K562 (cell line): Measurements from ENCODE around the gene IQCC. TPM values are rescaled to one million over a fixed set of nuclear protein-coding genes. Genes with fewer than 3 reads are reported as not detected.
A peak's percentile ranks its signal among the peaks of the same experiment; 100 is the strongest.

Experiments used
- ATAC-seq: fragments of 200-7000 bp; cut with Tn5 transposase; 3 replicates; pipeline ENCODE4 v1.9.1; 2020; ENCODE audit warnings: moderate library complexity
- BruUV-seq: library from RNA; stranded (reverse); fragments of 400-500 nt; replicated peaks from 2 replicates; lab custom pipeline; 2021; lab: Mats Ljungman, UMichigan
- CTCF ChIA-PET: fragments of 300-600 bp; formaldehyde crosslinking; extraction: SDS; loops from one replicate; lab custom pipeline; 2021; ENCODE audit warnings: low intra/inter-chr PET ratio; lab: Yijun Ruan, JAX
- POLR2A ChIA-PET: fragments of 300-600, 350-650 bp; sonication (Branson Sonifier 250); formaldehyde crosslinking; extraction: SDS; loops from one replicate; lab custom pipeline; 2021; ENCODE audit warnings: antibody characterized with exemption, inconsistent platforms; lab: Yijun Ruan, JAX
- DNase-seq, 4 experiments: peaks; one replicate each; pipeline versions ENCODE4 v3.0.0 to v3.0.0-alpha.2; 2011 to 2018; ENCODE audit warnings: low spot score in 3 of 4, mixed read lengths in 3 of 4; ENCODE audit errors: extremely low read depth in 1 of 4
- FAIRE-seq: peaks from 2 replicates; lab custom pipeline; 2011; peaks lifted over from hg19 to GRCh38; lab: Jason Lieb, UNC
- H2AFZ ChIP-seq: 2 replicates; pipeline ENCODE4 v1.6.0; 2011; ENCODE audit warnings: low read depth, low read length, control low read depth, inconsistent platforms
- H3K27ac ChIP-seq: fragments of 200-600 bp; 3 replicates; pipeline ENCODE4 v1.8.0; 2011; ENCODE audit warnings: low read depth, mild to moderate bottlenecking, control low read depth, inconsistent platforms, low read length, moderate library complexity, mixed read lengths; ENCODE audit errors: extremely low read depth
- H3K27me3 ChIP-seq, 2 experiments: fragments of 300-600 bp in 1 of 2; 2 replicates in 1 of 2; 3 replicates in 1 of 2; pipeline versions ENCODE4 v1.6.0 to v1.8.0; 2011; ENCODE audit warnings: inconsistent platforms in 2 of 2, low read length in 2 of 2, mild to moderate bottlenecking in 1 of 2, mixed read lengths in 1 of 2, moderate library complexity in 1 of 2; ENCODE audit not compliant: control insufficient read depth in 2 of 2, insufficient read depth in 2 of 2
- H3K36me3 ChIP-seq: fragments of 300-600 bp; 3 replicates; pipeline ENCODE4 v1.8.0; 2011; ENCODE audit warnings: mild to moderate bottlenecking, low read length, inconsistent platforms; ENCODE audit not compliant: control insufficient read depth, insufficient read depth
- H3K4me1 ChIP-seq, 2 experiments: fragments of 200-600 bp in 1 of 2; replicated peaks in 1 of 2; 2 replicates in 1 of 2; 3 replicates in 1 of 2; pipeline versions ENCODE4 v1.5.1 to v1.8.0; 2011; ENCODE audit warnings: inconsistent platforms in 2 of 2, low read length in 2 of 2, mild to moderate bottlenecking in 1 of 2, mixed read lengths in 1 of 2, moderate library complexity in 1 of 2; ENCODE audit not compliant: control insufficient read depth in 2 of 2, insufficient read depth in 2 of 2
- H3K4me2 ChIP-seq: 2 replicates; pipeline ENCODE4 v1.6.1; 2011; ENCODE audit warnings: low read length, control low read depth, inconsistent platforms, mixed read lengths; ENCODE audit not compliant: insufficient read depth
- H3K4me3 ChIP-seq: fragments of 200-600 bp; sonication (generic), shearing (Covaris generic); 2 replicates; pipeline ENCODE4 v1.5.1; 2016; ENCODE audit warnings: control low read depth, inconsistent platforms
- H3K79me2 ChIP-seq: fragments of 200-600 bp; 3 replicates; pipeline ENCODE4 v1.8.0; 2011; ENCODE audit warnings: low read length, inconsistent platforms; ENCODE audit not compliant: control insufficient read depth, insufficient read depth
- H3K9ac ChIP-seq, 2 experiments: 2 replicates each; pipeline versions ENCODE4 v1.6.0 to v1.6.1; 2011; ENCODE audit warnings: low read depth in 2 of 2, low read length in 2 of 2, control low read depth in 1 of 2, inconsistent platforms in 1 of 2, mild to moderate bottlenecking in 1 of 2, mixed read lengths in 1 of 2; ENCODE audit not compliant: insufficient read depth in 1 of 2
- H3K9me1 ChIP-seq: one replicate; pipeline ENCODE4 v1.6.0; 2011; ENCODE audit warnings: inconsistent platforms, mild to moderate bottlenecking, low read length, moderate library complexity; ENCODE audit not compliant: control insufficient read depth, insufficient read depth
- H3K9me3 ChIP-seq: replicated peaks from 2 replicates; pipeline ENCODE4 v1.5.1; 2011; ENCODE audit warnings: low read depth, low read length, inconsistent platforms; ENCODE audit not compliant: control insufficient read depth, insufficient read depth
- H4K20me1 ChIP-seq: replicated peaks from 2 replicates; pipeline ENCODE4 v1.6.1; 2011; ENCODE audit warnings: low read length, inconsistent platforms, mixed read lengths; ENCODE audit not compliant: control insufficient read depth, insufficient read depth
- CEBPG ChIP-seq, 3 experiments: fragments of 200-800 bp in 1 of 3; sonication (Bioruptor generic) in 1 of 3; sonication (generic) in 1 of 3; formaldehyde crosslinking in 1 of 3; IDR thresholded peaks in 2 of 3; conservative IDR thresholded peaks in 1 of 3; 2 replicates each; pipeline versions ENCODE4 v1.6.1 to v1.8.0; 2016 to 2022; ENCODE audit warnings: missing compliant biosample characterization in 2 of 3, missing genetic modification characterization in 2 of 3, mild to moderate bottlenecking in 1 of 3, missing genetic modification reagents in 1 of 3
- EP400 ChIP-seq: fragments of 450-650 bp; IDR thresholded peaks from 2 replicates; pipeline ENCODE4 v1.6.1; 2017; ENCODE audit warnings: antibody characterized with exemption, mild to moderate bottlenecking, moderate library complexity
- ETV6 ChIP-seq, 3 experiments: fragments of 150-350 bp in 1 of 3; sonication (generic) in 1 of 3; formaldehyde crosslinking in 1 of 3; IDR thresholded peaks; 2 replicates each; pipeline versions ENCODE4 v1.6.1 to v1.8.0; 2014 to 2022; ENCODE audit warnings: borderline replicate concordance in 2 of 3, low read depth in 2 of 3, antibody characterized with exemption in 1 of 3, low read length in 1 of 3, mild to moderate bottlenecking in 1 of 3, missing genetic modification reagents in 1 of 3
- MYC ChIP-seq, 2 experiments: fragments of 250-450 bp in 1 of 2; sonication (Bioruptor Pico) in 1 of 2; IDR thresholded peaks; 2 replicates each; pipeline versions ENCODE4 v1.5.1 to v1.6.1; 2012 to 2021; ENCODE audit warnings: low read depth in 2 of 2, borderline replicate concordance in 1 of 2, improper control_type of control experiment in 1 of 2, low read length in 1 of 2, mild to moderate bottlenecking in 1 of 2, moderate library complexity in 1 of 2
- NR2C1 ChIP-seq, 2 experiments: fragments of 450-650 bp; IDR thresholded peaks; 2 replicates each; pipeline ENCODE4 v1.6.1; 2017; ENCODE audit warnings: mild to moderate bottlenecking in 2 of 2, antibody characterized with exemption in 1 of 2, inconsistent platforms in 1 of 2, missing compliant biosample characterization in 1 of 2, missing genetic modification characterization in 1 of 2
- SRSF9 ChIP-seq: fragments of 200-400 bp; formaldehyde crosslinking; IDR thresholded peaks from 2 replicates; pipeline ENCODE4 v1.6.1; 2017; ENCODE audit warnings: low read depth, low read length, borderline replicate concordance
- SUPT5H ChIP-seq: fragments of 450-650 bp; IDR thresholded peaks from 2 replicates; pipeline ENCODE4 v1.6.1; 2016
- TEAD1 ChIP-seq, 2 experiments: fragments of 450-650 bp in 1 of 2; sonication (generic) in 1 of 2; formaldehyde crosslinking; IDR thresholded peaks; 2 replicates each; pipeline versions ENCODE4 v1.4.0 to v1.8.0; 2020 to 2022; ENCODE audit warnings: mild to moderate bottlenecking in 2 of 2, missing genetic modification reagents in 1 of 2
- ZFP30 ChIP-seq: fragments of 250-450 bp; sonication (Bioruptor Pico); IDR thresholded peaks from 2 replicates; pipeline ENCODE4 v1.8.0; 2022; ENCODE audit warnings: moderate library complexity, mild to moderate bottlenecking, inconsistent platforms, borderline replicate concordance
- ZNF174 ChIP-seq: fragments of 250-450 bp; sonication (Bioruptor Pico); IDR thresholded peaks from 2 replicates; pipeline ENCODE4 v1.4.0; 2020; ENCODE audit warnings: mild to moderate bottlenecking
- WGBS: fragments of 100-300 bp; shearing (Covaris generic); methylation state at CpG from one replicate; pipeline ENCODE4 v1.1.6; 2016; ENCODE audit warnings: low coverage, mixed read lengths; ENCODE audit not compliant: insufficient coverage; ENCODE audit errors: missing lambda C conversion rate; 5-methylcytosine and 5-hydroxymethylcytosine counted together
- in situ Hi-C: fragments of 300-500 bp; cut with MboI; formaldehyde crosslinking; loops from 4 replicates; pipeline ENCODE4 v1.15.0; 2018; ENCODE audit warnings: inconsistent platforms, mixed read lengths
- intact Hi-C: fragments of 100-400 bp; cut with micrococcal nuclease; formaldehyde crosslinking; loops from 2 replicates; pipeline ENCODE4 v1.14.2; 2022
- polyA plus RNA-seq, 8 experiments: library from polyadenylated mRNA; depleted of rRNA in 4 of 8; stranded (reverse) in 5 of 8; unstranded in 3 of 8; fragments of >200 nt; fragmentation: Nextera tagmentation in 2 of 8; fragmentation: Illumina TruSeq in 1 of 8; extraction: Ambion mirVana in 2 of 8; extraction: Trizol in 1 of 8; gene quantifications; 2 replicates each; pipeline versions ENCODE4 v1.2.1 to v1.2.3, GENCODE V29; 2011 to 2014; ENCODE audit warnings: inconsistent platforms in 1 of 8, missing spikeins in 1 of 8
- total RNA-seq, 7 experiments: library from RNA; depleted of rRNA in 6 of 7; stranded (reverse); fragments of >200 nt in 6 of 7; fragmentation: Illumina TruSeq in 2 of 7; extraction: Trizol in 2 of 7; gene quantifications; 2 replicates each; pipeline versions ENCODE4 v1.2.1 to v1.2.3, GENCODE V29; 2011 to 2021; ENCODE audit warnings: low replicate concordance in 1 of 7
- TF ChIP-seq, protein P1 (sequence below): fragments of 450-650 bp; IDR thresholded peaks from 2 replicates; pipeline ENCODE4 v1.6.1; 2017; ENCODE audit warnings: antibody characterized with exemption, mild to moderate bottlenecking
- TF ChIP-seq, protein P2 (sequence below): fragments of 450-650 bp; formaldehyde crosslinking; IDR thresholded peaks from 2 replicates; pipeline ENCODE4 v1.4.0; 2022; ENCODE audit warnings: mild to moderate bottlenecking, moderate library complexity

IQCC gene
- total and polyA plus RNA-seq, 9 of the 15 experiments (the other 6 are each of a cell fraction or from before 2014, with no cell fraction given), result 8.1 to 16.5 (median 10.7) TPM

DNA sequence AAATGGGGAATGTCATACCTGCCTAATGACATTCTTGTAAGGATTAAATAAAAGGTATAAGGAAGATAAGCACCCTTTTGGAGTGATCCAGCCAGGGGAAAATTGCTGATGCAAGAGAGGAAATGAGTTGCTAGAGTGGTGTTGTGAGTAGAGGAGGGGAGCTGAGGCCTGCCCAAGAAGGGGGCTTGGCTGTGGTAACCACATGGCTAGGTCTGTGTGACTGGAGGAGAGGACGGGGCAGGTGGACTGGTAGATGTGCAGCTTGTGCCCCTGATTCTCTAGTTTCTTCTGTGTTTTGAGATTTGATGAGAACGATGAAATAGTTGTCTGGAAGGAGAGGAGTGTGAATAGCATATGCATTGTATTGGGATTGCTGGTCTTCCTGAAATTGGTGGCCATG, 19.4 kb upstream of the IQCC start:
- peaks cover 54% of the 10 kb centered on the region for H3K79me2 ChIP-seq
- no peaks in the 10 kb centered on the region; the same call in 1 of the 2 replicates for H4K20me1 ChIP-seq
- ATAC-seq (peak; percentile 47), FAIRE-seq (no peak), DNase-seq (no peak)
- ChIA-PET CTCF (no interaction called here), POLR2A (interaction anchor here (0.8 to 11.6 kb wide), 2 partner anchors 11 to 24 kb away, joined by 5 to 201 read pairs; partner anchors contain the start of gene CCDC28B)
- 97% methylated on average over 2 of the region's 2 CpGs for WGBS
- no peak overlapping the region for H3K4me3 ChIP-seq
- intact Hi-C loops (loop anchor here (10.0 kb wide), 1 partner anchor 171 kb away; the partner anchor contains the start of gene KHDRBS1), in situ Hi-C loops (no loop called here)
- H3K4me2 ChIP-seq, result no peak overlapping the region
- peaks cover 91% of the 10 kb centered on the region for H3K36me3 ChIP-seq
- H2AFZ ChIP-seq, result no peak overlapping the region
- H3K4me1 ChIP-seq, result peaks cover 12 to 14% of the 10 kb centered on the region in 2 experiments
- peak overlapping the region; percentile 46; the same call in 2 of the 3 replicates for H3K27ac ChIP-seq
- H3K9me1 ChIP-seq, result peaks cover 4% of the 10 kb centered on the region
- H3K9ac ChIP-seq, result peak overlapping the region in 1 of 2 experiments; percentile 23; a peak in 2 of 4 replicates
- no peaks in the 10 kb centered on the region for H3K27me3 ChIP-seq
- BruUV-seq, result TSS peak; percentile 1
- H3K9me3 ChIP-seq, result no peaks in the 10 kb centered on the region
- TF ChIP-seq ZNF174 (CRISPR knock-in tag) (no peak), ZFP30 (no peak), MYC (IDR thresholded peaks at IDR 0.05; ENCODE audit: low read depth, low read length) (peak; percentile 47; the same call in 1 of the 2 replicates), MYC (CRISPR knock-in tag; IDR thresholded peaks at IDR 0.05; ENCODE audit: borderline replicate concordance, low read depth) (no peak), SUPT5H (0 out of 2 replicates have a peak, but pooled peaks have one; percentile 33), SRSF9 (no peak), CEBPG (CRISPR knock-in tag; IDR thresholded peaks at IDR 0.05) (peak; percentile 90), CEBPG (tag; conservative IDR thresholded peaks at IDR 0.05 in 1 of 2, IDR thresholded peaks at IDR 0.05 in 1 of 2) (peak in 1 of 2 experiments; percentile 81; a peak in 3 of 4 replicates), NR2C1 (IDR thresholded peaks at IDR 0.05) (no peak), NR2C1 (tag; IDR thresholded peaks at IDR 0.05) (0 out of 2 replicates have a peak, but pooled peaks have one; percentile 21), TEAD1 (CRISPR knock-in tag; IDR thresholded peaks at IDR 0.05) (no peak), ETV6 (IDR thresholded peaks at IDR 0.05; ENCODE audit: borderline replicate concordance in 1 of 2, low read depth in 2 of 2, low read length in 1 of 2) (no peak), ETV6 (CRISPR knock-in tag; IDR thresholded peaks at IDR 0.05; ENCODE audit: borderline replicate concordance) (no peak), EP400 (peak; percentile 36; the same call in 1 of the 2 replicates)
- TF ChIP-seq, protein P1, sequence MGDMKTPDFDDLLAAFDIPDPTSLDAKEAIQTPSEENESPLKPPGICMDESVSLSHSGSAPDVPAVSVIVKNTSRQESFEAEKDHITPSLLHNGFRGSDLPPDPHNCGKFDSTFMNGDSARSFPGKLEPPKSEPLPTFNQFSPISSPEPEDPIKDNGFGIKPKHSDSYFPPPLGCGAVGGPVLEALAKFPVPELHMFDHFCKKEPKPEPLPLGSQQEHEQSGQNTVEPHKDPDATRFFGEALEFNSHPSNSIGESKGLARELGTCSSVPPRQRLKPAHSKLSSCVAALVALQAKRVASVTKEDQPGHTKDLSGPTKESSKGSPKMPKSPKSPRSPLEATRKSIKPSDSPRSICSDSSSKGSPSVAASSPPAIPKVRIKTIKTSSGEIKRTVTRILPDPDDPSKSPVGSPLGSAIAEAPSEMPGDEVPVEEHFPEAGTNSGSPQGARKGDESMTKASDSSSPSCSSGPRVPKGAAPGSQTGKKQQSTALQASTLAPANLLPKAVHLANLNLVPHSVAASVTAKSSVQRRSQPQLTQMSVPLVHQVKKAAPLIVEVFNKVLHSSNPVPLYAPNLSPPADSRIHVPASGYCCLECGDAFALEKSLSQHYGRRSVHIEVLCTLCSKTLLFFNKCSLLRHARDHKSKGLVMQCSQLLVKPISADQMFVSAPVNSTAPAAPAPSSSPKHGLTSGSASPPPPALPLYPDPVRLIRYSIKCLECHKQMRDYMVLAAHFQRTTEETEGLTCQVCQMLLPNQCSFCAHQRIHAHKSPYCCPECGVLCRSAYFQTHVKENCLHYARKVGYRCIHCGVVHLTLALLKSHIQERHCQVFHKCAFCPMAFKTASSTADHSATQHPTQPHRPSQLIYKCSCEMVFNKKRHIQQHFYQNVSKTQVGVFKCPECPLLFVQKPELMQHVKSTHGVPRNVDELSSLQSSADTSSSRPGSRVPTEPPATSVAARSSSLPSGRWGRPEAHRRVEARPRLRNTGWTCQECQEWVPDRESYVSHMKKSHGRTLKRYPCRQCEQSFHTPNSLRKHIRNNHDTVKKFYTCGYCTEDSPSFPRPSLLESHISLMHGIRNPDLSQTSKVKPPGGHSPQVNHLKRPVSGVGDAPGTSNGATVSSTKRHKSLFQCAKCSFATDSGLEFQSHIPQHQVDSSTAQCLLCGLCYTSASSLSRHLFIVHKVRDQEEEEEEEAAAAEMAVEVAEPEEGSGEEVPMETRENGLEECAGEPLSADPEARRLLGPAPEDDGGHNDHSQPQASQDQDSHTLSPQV, result peak; percentile 29; the same call in 1 of the 2 replicates
- TF ChIP-seq, protein P2, sequence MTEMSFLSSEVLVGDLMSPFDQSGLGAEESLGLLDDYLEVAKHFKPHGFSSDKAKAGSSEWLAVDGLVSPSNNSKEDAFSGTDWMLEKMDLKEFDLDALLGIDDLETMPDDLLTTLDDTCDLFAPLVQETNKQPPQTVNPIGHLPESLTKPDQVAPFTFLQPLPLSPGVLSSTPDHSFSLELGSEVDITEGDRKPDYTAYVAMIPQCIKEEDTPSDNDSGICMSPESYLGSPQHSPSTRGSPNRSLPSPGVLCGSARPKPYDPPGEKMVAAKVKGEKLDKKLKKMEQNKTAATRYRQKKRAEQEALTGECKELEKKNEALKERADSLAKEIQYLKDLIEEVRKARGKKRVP (CRISPR knock-in tag), result peak; percentile 70
